Keratinocyte (primary cell): ENCODE measurements around the gene IREB2. TPM values are rescaled to one million over a fixed set of nuclear protein-coding genes. Genes with fewer than 3 reads are reported as not detected.

ENCODE experiments used
- DNase-seq: peaks from one replicate; pipeline ENCODE4 v3.0.0-alpha.2; 2011; ENCODE audit warnings: low read depth, missing footprints, low spot score
- FAIRE-seq: peaks from 2 replicates; lab custom pipeline; 2011; peaks lifted over from hg19 to GRCh38; lab: Jason Lieb, UNC
- H2AFZ ChIP-seq: 2 replicates; pipeline ENCODE4 v1.6.0; 2012; ENCODE audit warnings: low read length, control low read depth, inconsistent platforms; ENCODE audit not compliant: control insufficient read depth
- H3K27ac ChIP-seq: 2 replicates; pipeline ENCODE4 v1.5.1; 2011; ENCODE audit warnings: low read length; ENCODE audit not compliant: control insufficient read depth, insufficient read depth
- H3K27me3 ChIP-seq: 3 replicates; pipeline ENCODE4 v1.6.0; 2011; ENCODE audit warnings: low read length; ENCODE audit not compliant: control insufficient read depth, insufficient read depth; ENCODE audit errors: extremely low read depth
- H3K36me3 ChIP-seq, 2 experiments: 2 replicates in 1 of 2; 3 replicates in 1 of 2; pipeline ENCODE4 v1.5.1; 2011; ENCODE audit warnings: low read length in 2 of 2, mild to moderate bottlenecking in 1 of 2; ENCODE audit not compliant: control insufficient read depth in 2 of 2, insufficient read depth in 2 of 2; ENCODE audit errors: extremely low read depth in 1 of 2
- H3K4me1 ChIP-seq: 3 replicates; pipeline ENCODE4 v1.5.1; 2011; ENCODE audit warnings: low read length; ENCODE audit not compliant: control insufficient read depth, insufficient read depth; ENCODE audit errors: extremely low read depth
- H3K4me2 ChIP-seq: 3 replicates; pipeline ENCODE4 v1.6.0; 2011; ENCODE audit warnings: low read depth, low read length; ENCODE audit not compliant: control insufficient read depth, insufficient read depth; ENCODE audit errors: extremely low read depth
- H3K4me3 ChIP-seq, 3 experiments: fragments of 200-600 bp in 1 of 3; sonication (generic) in 1 of 3; 2 replicates in 2 of 3; 3 replicates in 1 of 3; pipeline ENCODE4 v1.5.1; 2011 to 2016; ENCODE audit warnings: low read length in 3 of 3, mild to moderate bottlenecking in 3 of 3, control low read depth in 2 of 3, inconsistent platforms in 1 of 3, low read depth in 1 of 3, mixed read lengths in 1 of 3, mixed run types in 1 of 3, moderate library complexity in 1 of 3; ENCODE audit not compliant: control insufficient read depth in 2 of 3, insufficient read depth in 2 of 3; ENCODE audit errors: extremely low read depth in 1 of 3
- H3K79me2 ChIP-seq: 2 replicates; pipeline ENCODE4 v1.6.0; 2012; ENCODE audit warnings: low read length; ENCODE audit not compliant: control insufficient read depth, insufficient read depth
- H3K9ac ChIP-seq: 3 replicates; pipeline ENCODE4 v1.6.0; 2011; ENCODE audit warnings: low read length; ENCODE audit not compliant: control insufficient read depth, insufficient read depth; ENCODE audit errors: extremely low read depth
- H3K9me1 ChIP-seq: 3 replicates; pipeline ENCODE4 v1.6.0; 2011; ENCODE audit warnings: low read length; ENCODE audit not compliant: control insufficient read depth, insufficient read depth; ENCODE audit errors: extremely low read depth
- H3K9me3 ChIP-seq: 2 replicates; pipeline ENCODE4 v1.5.1; 2012; ENCODE audit warnings: low read depth, low read length; ENCODE audit not compliant: control insufficient read depth
- H4K20me1 ChIP-seq: 3 replicates; pipeline ENCODE4 v1.6.0; 2011; ENCODE audit warnings: low read length; ENCODE audit not compliant: control insufficient read depth, insufficient read depth; ENCODE audit errors: extremely low read depth
- CTCF ChIP-seq, 3 experiments: IDR thresholded peaks in 1 of 3; conservative IDR thresholded peaks in 1 of 3; optimal IDR thresholded peaks in 1 of 3; 2 replicates in 2 of 3; 3 replicates in 1 of 3; pipeline versions ENCODE3 to v1.5.1; 2011; ENCODE audit warnings: low read length in 3 of 3, mild to moderate bottlenecking in 3 of 3, moderate library complexity in 2 of 3, control low read depth in 1 of 3, inconsistent platforms in 1 of 3; ENCODE audit not compliant: insufficient read depth in 2 of 3; ENCODE audit errors: extremely low read depth in 1 of 3
- EZH2 ChIP-seq: IDR thresholded peaks from one replicate; pipeline ENCODE4 v1.6.1; 2012; ENCODE audit warnings: inconsistent platforms, mild to moderate bottlenecking, low read length, moderate library complexity
- dilution Hi-C: fragments of 300-500 bp; cut with MboI; formaldehyde crosslinking; loops from one replicate; pipeline ENCODE4 v1.7.0; 2020; ENCODE audit warnings: low sequenced_read_pairs; ENCODE audit not compliant: extremely low pct_ligation_motif_present
- polyA plus RNA-seq, 5 experiments: library from polyadenylated mRNA; depleted of rRNA in 3 of 5; stranded (reverse) in 3 of 5; stranded (forward) in 1 of 5; unstranded in 1 of 5; fragments of >200 nt; gene quantifications; 1 replicate in 1 of 5; 2 replicates in 3 of 5; 3 replicates in 1 of 5; pipeline versions ENCODE4 v1.2.1 to v1.2.3, GENCODE V29; 2011 to 2012; ENCODE audit warnings: missing spikeins in 2 of 5, low read depth in 1 of 5, low replicate concordance in 1 of 5

IREB2 gene
- polyA plus RNA-seq, 1 donor (not counting 4 experiments of a cell fraction or from before 2014, with no cell fraction given) = 20.5 TPM

- H3K4me2 ChIP-seq = no peak overlapping the region
- no peak for FAIRE-seq
- dilution Hi-C loops = no loop called here
These were observed 17.2 kb upstream of the IREB2 start for GRCh38 chr15:78420766-78421165.

GRCh38 chr15:78421238-78421965, 16.6 kb upstream of the IREB2 start:
- Histone ChIP-seq H3K27ac (no peak overlapping the region), H4K20me1 (no peaks in the 10 kb centered on the region), H3K4me3 (no peak overlapping the region), H3K9ac (no peak overlapping the region), H3K4me1 (no peaks in the 10 kb centered on the region), H3K79me2 (no peaks in the 10 kb centered on the region), H3K36me3 (no peaks in the 10 kb centered on the region), H3K9me1 (no peaks in the 10 kb centered on the region), H2AFZ (no peak overlapping the region), H3K4me2 (no peak overlapping the region), H3K27me3 (no peaks in the 10 kb centered on the region), H3K9me3 (no peaks in the 10 kb centered on the region)
- no peak for FAIRE-seq
- TF ChIP-seq EZH2 = no peak
- no peak for TF ChIP-seq CTCF (optimal IDR thresholded peaks at IDR 0.05 in 1 of 3, IDR thresholded peaks at IDR 0.05 in 1 of 3, conservative IDR thresholded peaks at IDR 0.05 in 1 of 3; ENCODE audit: extremely low read depth in 1 of 3, insufficient read depth in 2 of 3, low read length in 3 of 3)
- dilution Hi-C loops = no loop called here
- no peak for DNase-seq

More at GRCh38 chr15:78420766-78421165, 17.2 kb upstream of the IREB2 start:
- TF ChIP-seq EZH2 (no peak), CTCF (optimal IDR thresholded peaks at IDR 0.05 in 1 of 3, IDR thresholded peaks at IDR 0.05 in 1 of 3, conservative IDR thresholded peaks at IDR 0.05 in 1 of 3; ENCODE audit: extremely low read depth in 1 of 3, insufficient read depth in 2 of 3, low read length in 3 of 3) (no peak)
- Histone ChIP-seq H3K36me3 (no peaks in the 10 kb centered on the region), H3K4me1 (no peaks in the 10 kb centered on the region), H3K27ac (no peak overlapping the region), H3K27me3 (no peaks in the 10 kb centered on the region), H3K9ac (no peak overlapping the region), H3K9me1 (no peaks in the 10 kb centered on the region), H2AFZ (no peak overlapping the region), H3K4me3 (no peak overlapping the region), H4K20me1 (no peaks in the 10 kb centered on the region), H3K9me3 (no peaks in the 10 kb centered on the region), H3K79me2 (no peaks in the 10 kb centered on the region)
- no peak for DNase-seq
